Rectal smooth muscle tissue (tissue), 1 donor: ENCODE data around the gene NDUFAF8.

Source experiments
- H3K27ac ChIP-seq: one replicate; pipeline ENCODE4 v1.7.0; 2013; ENCODE audit warnings: low read depth, low read length, inconsistent platforms
- H3K27me3 ChIP-seq: one replicate; pipeline ENCODE4 v1.7.0; 2013; ENCODE audit warnings: low read length; ENCODE audit not compliant: control insufficient read depth, insufficient read depth
- H3K36me3 ChIP-seq: one replicate; pipeline ENCODE4 v1.7.0; 2013; ENCODE audit warnings: low read length; ENCODE audit not compliant: control insufficient read depth, insufficient read depth
- H3K4me1 ChIP-seq: one replicate; pipeline ENCODE4 v1.7.0; 2013; ENCODE audit warnings: low read length; ENCODE audit not compliant: control insufficient read depth, insufficient read depth
- H3K4me3 ChIP-seq: one replicate; pipeline ENCODE4 v1.7.0; 2013; ENCODE audit warnings: low read length
- H3K9ac ChIP-seq: one replicate; pipeline ENCODE4 v1.7.0; 2013; ENCODE audit warnings: low read length

Gene NDUFAF8

GRCh38 chr17:81247339-81247990, 8.3 kb downstream of the NDUFAF8 start:
- Histone ChIP-seq H3K4me1 (no peaks in the 10 kb centered on the region), H3K9ac (no peak overlapping the region), H3K36me3 (peaks cover 6% of the 10 kb centered on the region), H3K27ac (no peak overlapping the region), H3K4me3 (no peak overlapping the region), H3K27me3 (no peaks in the 10 kb centered on the region)

GRCh38 chr17:81248649-81249048, 9.5 kb downstream of the NDUFAF8 start:
- H3K4me1 ChIP-seq = no peaks in the 10 kb centered on the region
- no peaks in the 10 kb centered on the region for H3K27me3 ChIP-seq
- no peak overlapping the region for H3K9ac ChIP-seq
- H3K27ac ChIP-seq = no peak overlapping the region
- H3K4me3 ChIP-seq = no peak overlapping the region
- H3K36me3 ChIP-seq = peaks cover 6% of the 10 kb centered on the region

GRCh38 chr17:81249223-81250040, 10.3 kb downstream of the NDUFAF8 start:
- Histone ChIP-seq H3K9ac (no peak overlapping the region), H3K4me1 (no peaks in the 10 kb centered on the region), H3K36me3 (peaks cover 6% of the 10 kb centered on the region), H3K27ac (no peak overlapping the region), H3K27me3 (no peaks in the 10 kb centered on the region), H3K4me3 (no peak overlapping the region)

- no peak overlapping the region for H3K4me3 ChIP-seq
- H3K9ac ChIP-seq = no peak overlapping the region
- H3K36me3 ChIP-seq = peaks cover 6% of the 10 kb centered on the region
- H3K27me3 ChIP-seq = no peaks in the 10 kb centered on the region
- no peak overlapping the region for H3K27ac ChIP-seq
- H3K4me1 ChIP-seq = no peaks in the 10 kb centered on the region
Observed at GRCh38 chr17:81250286-81251093, 11.4 kb downstream of the NDUFAF8 start.

- Histone ChIP-seq H3K36me3 (peaks cover 6% of the 10 kb centered on the region), H3K4me3 (no peak overlapping the region), H3K27ac (no peak overlapping the region), H3K9ac (no peak overlapping the region), H3K4me1 (no peaks in the 10 kb centered on the region), H3K27me3 (no peaks in the 10 kb centered on the region)
Observed at GRCh38 chr17:81251094-81251708, 12.1 kb downstream of the NDUFAF8 start.

GRCh38 chr17:81251709-81252301, 12.7 kb downstream of the NDUFAF8 start:
- H3K27ac ChIP-seq = no peak overlapping the region
- no peaks in the 10 kb centered on the region for H3K4me1 ChIP-seq
- H3K4me3 ChIP-seq = no peak overlapping the region
- H3K27me3 ChIP-seq = no peaks in the 10 kb centered on the region
- no peak overlapping the region for H3K9ac ChIP-seq
- peaks cover 6% of the 10 kb centered on the region for H3K36me3 ChIP-seq

GRCh38 chr17:81252326-81252986, 13.3 kb downstream of the NDUFAF8 start:
- Histone ChIP-seq H3K27ac (no peak overlapping the region), H3K4me1 (no peaks in the 10 kb centered on the region), H3K9ac (no peak overlapping the region), H3K4me3 (no peak overlapping the region), H3K36me3 (peaks cover 6% of the 10 kb centered on the region), H3K27me3 (no peaks in the 10 kb centered on the region)

- H3K27ac ChIP-seq = no peak overlapping the region
- H3K9ac ChIP-seq = no peak overlapping the region
- no peak overlapping the region for H3K4me3 ChIP-seq
Observed at GRCh38 chr17:81252987-81253329, 13.8 kb downstream of the NDUFAF8 start.

GRCh38 chr17:81253358-81254131, 14.4 kb downstream of the NDUFAF8 start:
- H3K27me3 ChIP-seq = no peaks in the 10 kb centered on the region
- H3K9ac ChIP-seq = no peak overlapping the region
- H3K4me1 ChIP-seq = no peaks in the 10 kb centered on the region
- peaks cover 6% of the 10 kb centered on the region for H3K36me3 ChIP-seq
- no peak overlapping the region for H3K4me3 ChIP-seq
- no peak overlapping the region for H3K27ac ChIP-seq

More at GRCh38 chr17:81252987-81253329, 13.8 kb downstream of the NDUFAF8 start:
- H3K27me3 ChIP-seq = no peaks in the 10 kb centered on the region
- H3K36me3 ChIP-seq = peaks cover 6% of the 10 kb centered on the region
- H3K4me1 ChIP-seq = no peaks in the 10 kb centered on the region

- Histone ChIP-seq H3K27ac (no peak overlapping the region), H3K4me3 (peak overlapping the region; percentile 22), H3K9ac (no peak overlapping the region), H3K36me3 (peaks cover 4% of the 10 kb centered on the region), H3K27me3 (no peaks in the 10 kb centered on the region), H3K4me1 (no peaks in the 10 kb centered on the region)
Observed at GRCh38 chr17:81254955-81255717, 16.0 kb downstream of the NDUFAF8 start.
